NCI-H774 (cell line): ENCODE measurements around the gene MAPK14.
"Not testable (repeated sequence)": the region's sequence is repeated elsewhere in the genome, so short reads cannot be mapped to it uniquely, and the experiment has no call there.

Experiments
- DNase-seq: peaks from one replicate; lab custom pipeline; 2025; lab: John Stamatoyannopoulos, UW

MAPK14 gene

GRCh38 chr6:36027501-36028087 is at the start of gene MAPK14:
TSS of gene MAPK14 (plus strand) at chr6:36027808. CDS start at chr6:36028158, 350 bp downstream.
- DNase-seq = peak; percentile 99

DNA sequence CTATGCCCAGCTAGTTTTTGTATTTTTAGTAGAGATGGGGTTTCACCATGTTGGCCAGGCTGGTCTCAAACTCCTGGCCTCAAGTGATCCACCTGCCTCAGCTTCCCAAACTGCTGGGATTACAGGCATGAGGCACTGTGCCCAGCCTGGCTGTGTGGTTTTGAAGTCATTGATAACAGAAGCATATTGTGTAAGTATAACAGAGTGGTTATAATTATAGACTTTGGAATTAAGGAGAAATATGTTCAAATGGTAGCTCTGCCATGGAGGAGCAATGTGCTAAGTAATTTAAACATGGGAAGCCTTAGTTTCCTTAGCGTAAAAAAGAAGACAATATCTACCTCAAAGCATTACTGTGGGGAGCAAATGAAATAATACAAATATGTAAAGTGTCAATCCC is 47.5 kb upstream of the MAPK14 start:
- not testable (repeated sequence) for DNase-seq

DNA sequence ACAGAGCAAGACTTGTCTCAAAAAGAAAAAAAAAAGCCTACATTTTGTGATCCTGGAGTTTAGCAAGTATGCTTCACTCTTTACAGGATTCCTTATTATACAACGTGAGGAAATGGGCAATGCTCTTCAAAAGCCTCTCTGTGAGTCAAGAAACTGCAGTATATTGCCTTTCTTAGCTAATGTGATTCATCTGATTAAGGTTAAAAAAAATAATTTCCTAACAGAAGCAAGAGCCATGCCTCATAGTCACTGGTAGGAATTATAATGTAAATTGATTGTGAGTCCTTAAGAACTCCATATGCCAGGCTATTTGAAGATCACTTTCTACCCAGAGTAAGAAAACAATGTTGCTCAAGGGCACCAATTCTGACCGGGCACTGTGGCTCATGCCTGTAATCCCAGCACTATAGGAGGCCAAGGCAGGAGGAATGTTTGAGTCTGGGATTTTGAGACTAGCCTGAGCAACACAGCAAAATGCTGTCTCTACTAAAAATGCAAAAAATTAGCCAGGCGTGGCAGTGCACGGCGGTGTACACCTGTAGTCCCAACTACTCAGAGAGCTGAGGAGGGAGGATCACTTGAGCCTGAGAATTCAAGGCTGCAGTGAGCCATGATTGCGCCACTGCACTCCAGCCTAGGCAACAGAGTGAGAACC is 46.5 kb upstream of the MAPK14 start:
- no peak for DNase-seq

DNA sequence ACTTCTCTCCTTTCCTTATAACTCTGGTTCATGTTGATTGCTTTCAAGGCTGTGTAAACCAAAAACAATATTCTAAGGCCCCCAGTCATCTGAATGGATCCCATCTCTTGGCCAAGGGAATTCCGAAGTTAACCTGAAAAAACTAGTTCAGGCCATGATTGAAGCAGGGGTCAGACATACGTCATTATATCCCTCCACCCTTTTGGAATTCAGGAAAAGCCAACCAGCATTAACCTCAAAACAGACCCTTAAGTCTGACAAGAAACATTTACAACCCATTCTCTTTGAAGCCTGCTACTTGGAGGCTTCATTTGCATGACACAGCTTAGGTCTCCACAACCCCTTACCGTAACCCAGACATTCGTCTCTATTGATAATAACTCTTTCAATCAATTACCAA is 42.9 kb upstream of the MAPK14 start:
- DNase-seq = no peak

DNA sequence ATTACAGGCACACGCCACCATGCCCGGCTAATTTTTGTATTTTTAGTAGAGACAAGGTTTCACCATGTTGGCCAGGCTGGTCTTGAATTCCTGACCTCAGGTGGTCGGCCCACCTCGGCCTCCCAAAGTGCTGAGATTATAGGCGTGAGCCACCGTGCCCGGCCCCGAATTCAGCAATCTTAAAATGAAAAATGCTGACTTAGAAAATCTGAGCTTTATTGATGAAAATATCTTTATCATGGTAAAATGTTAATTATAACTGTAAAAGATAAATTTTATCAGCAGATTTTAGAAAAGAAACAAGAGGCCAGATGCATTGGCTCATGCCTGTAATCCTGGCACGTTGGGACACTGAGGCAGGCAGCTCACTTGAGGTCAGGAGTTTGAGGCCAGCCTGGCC is 39.6 kb upstream of the MAPK14 start:
- not testable (repeated sequence) for DNase-seq

DNA sequence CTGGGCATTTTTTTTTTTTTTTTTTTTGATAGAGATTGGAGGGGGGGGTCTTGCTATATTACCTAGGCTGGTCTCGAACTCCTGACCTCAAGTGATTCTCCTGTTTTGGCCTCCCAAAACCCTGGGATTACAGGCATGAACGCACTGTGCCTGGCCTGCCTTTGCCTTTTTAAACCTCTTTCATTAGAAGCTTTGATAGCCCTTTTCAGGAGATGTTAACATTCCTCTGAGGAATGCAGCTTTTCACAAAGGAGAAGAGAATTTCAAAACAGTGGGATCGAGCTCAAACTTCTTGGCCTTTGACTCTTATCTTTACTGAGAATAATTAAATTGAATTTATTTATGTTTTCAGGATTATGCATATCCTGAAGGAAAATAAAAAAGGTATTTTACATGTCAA is 34.5 kb upstream of the MAPK14 start:
- no peak for DNase-seq

DNA sequence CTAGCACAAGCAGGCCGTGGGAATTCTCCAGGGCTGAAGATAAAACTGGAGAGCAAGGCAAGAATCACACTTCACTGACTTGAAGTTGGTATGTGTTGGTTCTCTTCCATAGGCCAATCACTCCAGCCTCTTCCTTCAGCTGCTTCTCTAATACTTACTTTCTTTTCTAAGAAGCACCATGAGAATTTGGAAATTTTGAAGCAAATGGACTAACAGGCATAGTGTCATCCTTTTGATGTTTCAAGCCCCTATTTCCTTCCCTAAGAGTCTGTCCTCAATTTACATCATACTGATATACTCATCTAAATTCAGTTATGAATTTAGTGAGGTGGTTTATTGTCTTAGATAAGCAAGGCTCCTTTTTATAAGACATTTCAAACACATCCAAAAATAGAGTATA is 27.2 kb upstream of the MAPK14 start:
- no peak for DNase-seq

GRCh38 chr6:36015666-36016065 is 11.9 kb upstream of the MAPK14 start:
- DNase-seq = no peak

- DNase-seq = no peak
Observed at GRCh38 chr6:36018339-36018738, 9.3 kb upstream of the MAPK14 start.

GRCh38 chr6:36019167-36019566 is 8.4 kb upstream of the MAPK14 start:
- no peak for DNase-seq

DNA sequence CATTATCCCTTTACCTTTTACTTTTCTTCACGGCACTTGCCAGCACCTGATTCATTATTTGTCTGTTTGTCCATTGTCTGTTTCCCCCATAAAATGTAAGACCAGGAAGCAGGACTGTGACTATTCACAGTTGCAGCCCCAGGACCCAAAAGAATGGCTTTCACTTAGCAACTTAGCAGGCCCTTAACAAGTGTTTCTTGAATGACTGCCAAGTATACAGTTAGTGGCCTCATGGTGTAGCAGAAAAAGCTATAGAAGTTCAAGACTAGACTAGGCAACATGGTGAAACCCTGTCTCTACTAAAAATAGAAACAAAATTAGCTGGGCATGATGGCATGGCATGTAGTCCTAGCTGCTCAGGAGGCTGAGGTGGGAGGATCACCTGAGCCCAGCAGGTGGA is 7.5 kb upstream of the MAPK14 start:
- DNase-seq = no peak

DNA sequence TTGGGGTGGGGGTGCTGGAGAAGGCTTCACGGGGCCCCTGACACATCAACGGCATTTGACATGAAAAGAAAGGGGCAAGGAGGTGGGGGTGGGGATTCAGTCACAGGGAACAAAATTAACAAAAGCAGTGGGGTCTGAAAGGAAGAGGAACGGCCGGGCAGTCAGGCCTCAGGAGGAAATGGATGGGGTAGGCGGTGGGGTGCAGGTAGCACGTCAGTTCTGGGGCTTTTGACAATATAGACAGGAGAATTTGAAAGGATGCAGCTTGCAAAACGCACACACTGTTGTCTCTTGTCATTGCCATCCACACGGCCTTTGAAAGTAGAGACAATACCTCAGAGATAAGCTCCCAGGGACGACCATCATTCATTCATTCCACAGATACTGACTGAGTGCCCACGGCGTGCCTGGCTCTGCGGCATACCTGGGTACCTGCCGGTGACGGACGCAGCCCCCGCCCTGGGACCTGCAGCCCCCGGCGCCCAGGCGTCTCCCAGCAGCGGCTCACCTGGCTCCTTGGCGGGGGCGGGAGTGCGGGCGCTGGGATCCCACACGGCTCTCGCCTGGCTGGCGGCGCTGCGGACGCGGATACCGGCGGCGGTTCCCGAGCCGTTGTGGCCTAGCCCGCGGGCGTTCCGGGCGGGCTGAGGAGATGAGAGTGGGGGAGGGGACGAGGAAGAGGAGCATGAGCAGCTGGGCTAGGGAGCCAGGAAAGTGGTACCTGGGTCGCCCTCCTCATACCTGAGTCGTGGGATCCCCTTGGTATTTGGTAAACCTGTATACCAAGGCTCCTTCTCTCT is 3.4 kb upstream of the MAPK14 start, which contains the start of gene SLC26A8:
SLC26A8 (minus strand) TSS at position 646 of the 800 bp plus-strand sequence. CDS start 4,934 bp downstream, outside the sequence.
- no peak for DNase-seq

DNA sequence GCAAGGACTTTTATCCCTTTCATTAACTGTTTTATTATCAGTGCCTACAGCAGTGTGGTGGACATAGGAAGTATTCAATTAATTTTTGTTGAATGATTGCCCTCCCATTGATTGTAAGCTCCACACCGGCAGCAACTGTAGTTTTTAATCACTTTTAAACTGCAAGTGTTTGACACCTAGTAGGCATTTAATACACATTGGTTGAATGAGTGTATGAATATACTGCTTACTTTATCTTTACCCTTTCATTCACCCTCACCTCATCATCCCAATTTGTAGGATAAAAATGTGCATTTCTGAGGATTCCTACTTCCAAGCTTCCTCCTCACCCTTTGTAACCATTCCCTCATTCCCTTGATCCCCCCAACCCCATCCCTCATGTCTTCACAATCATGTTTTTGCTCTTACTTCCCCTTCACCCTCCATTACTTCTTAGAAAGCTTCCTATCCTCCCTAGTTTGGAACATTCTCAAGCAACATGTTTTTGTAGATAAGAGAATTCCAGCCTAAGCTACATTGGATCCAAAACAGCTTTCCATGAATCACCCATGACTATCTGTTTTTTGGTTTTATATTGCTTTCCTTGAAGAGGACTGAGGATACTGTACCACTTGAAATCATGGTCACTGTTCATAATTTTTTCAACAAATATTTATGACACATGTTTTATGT is 2.2 kb upstream of the MAPK14 start:
- DNase-seq = no peak

DNA sequence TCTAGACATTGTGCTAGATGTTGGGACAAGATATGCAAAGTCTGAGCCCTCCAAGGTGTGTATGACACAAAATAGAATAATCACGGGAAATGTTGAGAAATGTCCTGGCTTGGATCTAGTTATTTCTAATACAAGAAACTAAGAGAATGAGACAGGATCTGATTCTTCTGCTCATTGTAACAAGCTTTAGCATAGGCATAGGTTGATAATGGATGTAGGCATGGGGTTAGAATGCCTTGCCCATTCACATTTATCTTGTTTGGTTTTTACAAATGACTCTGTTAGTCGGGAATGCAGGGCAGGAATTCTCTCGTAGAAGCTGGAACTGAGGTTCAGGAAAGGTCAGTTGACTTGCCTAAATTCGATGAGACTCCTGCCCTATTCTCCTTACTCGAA is 1.7 kb upstream of the MAPK14 start:
- no peak for DNase-seq

GRCh38 chr6:36028088-36028876 is 674 bp downstream of the MAPK14 start:
- no peak for DNase-seq

DNA sequence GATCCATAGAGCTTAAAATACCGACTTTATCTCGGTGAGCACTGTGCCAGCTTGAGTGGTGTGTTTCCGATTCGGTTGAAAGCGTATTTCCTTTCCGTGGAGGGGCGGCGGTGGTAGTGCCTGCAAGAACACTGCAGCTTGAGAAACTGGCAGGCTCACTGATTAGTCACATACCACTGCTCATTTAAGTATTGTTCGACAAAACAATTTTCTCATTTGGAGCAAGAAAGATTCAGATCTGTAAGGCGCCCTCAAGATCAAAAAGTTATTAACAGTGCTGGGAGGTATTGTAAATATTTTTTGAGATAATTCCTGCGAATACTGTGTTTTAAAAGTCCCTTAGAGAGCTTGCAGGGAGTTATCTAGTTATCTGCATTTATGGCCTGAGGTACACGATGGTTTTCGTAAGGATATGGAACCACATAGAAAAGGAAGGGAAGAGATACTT is 1.3 kb downstream of the MAPK14 start:
- DNase-seq = peak; percentile 35

GRCh38 chr6:36029464-36029863 is 1.9 kb downstream of the MAPK14 start:
- no peak for DNase-seq

DNA sequence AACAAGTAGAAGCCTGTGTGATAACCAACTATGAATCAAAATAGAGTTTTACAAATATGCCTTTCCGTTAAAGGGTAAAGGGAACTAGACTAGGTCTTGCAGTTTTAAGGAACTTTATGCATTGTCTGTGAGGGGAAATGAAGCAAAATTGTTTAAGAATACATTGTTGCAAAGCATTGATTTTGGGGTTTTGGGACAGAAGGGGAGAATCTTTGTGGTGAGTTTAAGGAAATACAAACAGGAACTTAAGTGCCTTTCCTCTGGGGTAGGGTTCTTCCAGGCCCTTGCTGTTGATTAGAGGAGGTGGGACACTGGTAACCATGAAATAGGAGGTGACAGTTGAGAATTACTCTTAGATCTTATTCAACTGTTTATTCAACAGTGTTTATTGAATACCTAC is 4.7 kb downstream of the MAPK14 start:
- no peak for DNase-seq

GRCh38 chr6:36033144-36033543 is 5.5 kb downstream of the MAPK14 start:
- not testable (repeated sequence) for DNase-seq

GRCh38 chr6:36033935-36034334 is 6.3 kb downstream of the MAPK14 start:
- no peak for DNase-seq

DNA sequence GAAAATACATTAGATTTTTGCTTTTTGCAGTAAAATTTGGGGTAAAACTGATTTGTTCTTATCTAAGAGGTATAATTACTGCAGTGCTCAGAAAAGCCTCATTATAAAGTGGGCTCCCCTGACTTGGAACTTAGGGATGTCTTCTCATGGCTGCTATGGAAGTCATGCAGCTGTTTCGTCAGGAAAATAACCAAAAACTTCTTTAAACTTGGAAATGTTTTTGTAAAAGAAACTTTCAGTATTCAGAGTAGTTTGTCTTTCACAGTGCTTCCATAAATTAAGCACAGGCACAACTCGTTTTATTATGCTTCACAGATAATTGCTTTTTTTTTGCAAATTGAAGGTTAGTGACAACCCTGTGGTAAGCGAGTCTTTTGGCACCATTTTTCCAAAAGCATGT is 6.8 kb downstream of the MAPK14 start:
- no peak for DNase-seq

DNA sequence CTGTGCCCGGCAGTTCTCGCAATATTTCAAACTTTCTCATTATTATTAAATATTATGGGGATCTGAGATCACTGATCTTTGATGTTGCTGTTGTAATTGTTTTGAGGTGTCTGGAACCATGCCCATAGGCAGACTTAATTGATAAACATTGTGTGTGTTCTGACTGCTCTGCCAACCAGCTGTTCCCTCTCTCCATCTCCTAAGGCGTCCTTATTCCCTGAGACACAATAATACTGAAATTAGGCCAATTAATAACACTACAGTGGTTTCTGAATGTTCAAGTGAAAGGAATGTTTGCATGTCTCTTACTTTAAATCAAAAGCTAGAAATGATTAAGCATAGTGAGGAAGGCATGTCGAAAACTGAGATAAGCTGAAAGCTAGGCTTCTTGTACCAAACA is 7.6 kb downstream of the MAPK14 start:
- DNase-seq = no peak
